ENCODE measurements around the gene AURKA. TPM values are rescaled to one million over a fixed set of nuclear protein-coding genes. Genes with fewer than 3 reads are reported as not detected.

AURKA gene
- total RNA-seq, 4 donors from 2014 or later: 0.95 to 4.1 (median 2.5) TPM

GRCh38 chr20:56385130-56385529 is 6.9 kb downstream of the AURKA start:
- no peak for DNase-seq (ENCODE audit: low spot score)
- ATAC-seq (ENCODE audit: low FRiP score): no peak
- no peak for TF ChIP-seq CTCF (IDR thresholded peaks at IDR 0.05)

- no peak for DNase-seq (ENCODE audit: low spot score)
- TF ChIP-seq CTCF (IDR thresholded peaks at IDR 0.05): no peak
- no peak for ATAC-seq (ENCODE audit: low FRiP score)
Observed at GRCh38 chr20:56383334-56383733, 8.7 kb downstream of the AURKA start.

- DNase-seq (ENCODE audit: low spot score) (no peak), ATAC-seq (ENCODE audit: low FRiP score) (no peak)
- TF ChIP-seq CTCF (IDR thresholded peaks at IDR 0.05): no peak
Observed at GRCh38 chr20:56382696-56383095, 9.3 kb downstream of the AURKA start.

- ATAC-seq (ENCODE audit: low FRiP score) (no peak), DNase-seq (ENCODE audit: low spot score) (no peak)
- TF ChIP-seq CTCF (IDR thresholded peaks at IDR 0.05): no peak
Observed at GRCh38 chr20:56381501-56381900, 10.5 kb downstream of the AURKA start.

- DNase-seq (ENCODE audit: low spot score) (no peak), ATAC-seq (ENCODE audit: low FRiP score) (no peak)
- TF ChIP-seq CTCF (IDR thresholded peaks at IDR 0.05): no peak
Observed at GRCh38 chr20:56380375-56380774, 11.6 kb downstream of the AURKA start.

GRCh38 chr20:56378386-56378785 is 13.6 kb downstream of the AURKA start:
- no peak for DNase-seq (ENCODE audit: low spot score)
- no peak for TF ChIP-seq CTCF (IDR thresholded peaks at IDR 0.05)
- no peak for ATAC-seq (ENCODE audit: low FRiP score)

- DNase-seq (ENCODE audit: low spot score) (no peak), ATAC-seq (ENCODE audit: low FRiP score) (no peak)
- no peak for TF ChIP-seq CTCF (IDR thresholded peaks at IDR 0.05)
Observed at GRCh38 chr20:56376331-56376730, 15.7 kb downstream of the AURKA start.
